Tibial nerve (tissue), 4 donors: ENCODE measurements around the gene CFAP99. TPM values are rescaled to one million over a fixed set of nuclear protein-coding genes. Genes with fewer than 3 reads are reported as not detected.

Experiments used
- DNase-seq, 2 donors: peaks; one replicate each; pipeline ENCODE4 v3.0.0-alpha.2; 2019; ENCODE audit warnings: low spot score in 2 of 2
- H3K27ac ChIP-seq, 4 donors: fragments of 200-600 bp; sonication (generic) in 3 of 4; one replicate each; pipeline ENCODE4 v1.5.1; 2017 to 2019; ENCODE audit warnings: mild to moderate bottlenecking in 1 of 4
- H3K27me3 ChIP-seq, 2 donors: fragments of 200-600 bp; sonication (generic) in 1 of 2; one replicate each; pipeline versions ENCODE4 v1.5.1 to v1.6.0; 2017 to 2019
- H3K36me3 ChIP-seq, 3 donors: fragments of 200-600 bp; sonication (generic); one replicate each; pipeline ENCODE4 v1.5.1; 2018 to 2019
- H3K4me1 ChIP-seq, 4 donors: fragments of 200-600 bp; sonication (generic) in 3 of 4; one replicate each; pipeline ENCODE4 v1.5.1; 2017 to 2019
- H3K4me3 ChIP-seq, 4 donors: fragments of 200-600 bp; sonication (generic) in 3 of 4; one replicate each; pipeline ENCODE4 v1.5.1; 2017 to 2019; ENCODE audit warnings: mild to moderate bottlenecking in 1 of 4, moderate library complexity in 1 of 4
- H3K9me3 ChIP-seq, 4 donors: fragments of 200-600 bp; sonication (generic) in 3 of 4; one replicate each; pipeline ENCODE4 v1.5.1; 2017 to 2019
- EP300 ChIP-seq, 2 donors: sonication (generic); formaldehyde crosslinking; IDR thresholded peaks; one replicate each; pipeline ENCODE4 v1.6.1; 2017; ENCODE audit warnings: antibody characterized with exemption in 2 of 2, mild to moderate bottlenecking in 1 of 2
- POLR2A ChIP-seq, 2 donors: fragments of 450-650 bp; IDR thresholded peaks; one replicate each; pipeline ENCODE4 v1.6.1; 2017; ENCODE audit warnings: antibody characterized with exemption in 2 of 2, mild to moderate bottlenecking in 2 of 2, moderate library complexity in 2 of 2
- WGBS, 2 donors: methylation state at CpG; one replicate each; pipeline ENCODE4 v1.1.5; 2018; 5-methylcytosine and 5-hydroxymethylcytosine counted together
- total RNA-seq, 4 donors: library from RNA; depleted of rRNA; stranded (reverse); fragments of >200 nt; gene quantifications; one replicate each; pipeline ENCODE4 v1.1.0, GENCODE V29; 2016
- TF ChIP-seq, protein P1 (sequence below), 5 experiments: fragments of 200-600 bp in 3 of 5; fragments of 450-650 bp in 2 of 5; sonication (generic) in 3 of 5; IDR thresholded peaks; one replicate each; pipeline ENCODE4 v1.5.1; 2016 to 2019; ENCODE audit warnings: antibody characterized with exemption in 5 of 5, mild to moderate bottlenecking in 3 of 5, moderate library complexity in 2 of 5

Gene CFAP99
- total RNA-seq, 4 donors from 2014 or later, result not detected

GRCh38 chr4:2449051-2449450 is 30.3 kb downstream of the CFAP99 start:
- no peaks in the 10 kb centered on the region for H3K9me3 ChIP-seq
- no peak overlapping the region for H3K27ac ChIP-seq
- H3K27me3 ChIP-seq, result no peaks in the 10 kb centered on the region
- H3K36me3 ChIP-seq, result no peaks in the 10 kb centered on the region
- TF ChIP-seq POLR2A (IDR thresholded peaks at IDR 0.05), result no peak
- no peak for TF ChIP-seq EP300 (IDR thresholded peaks at IDR 0.05)
- TF ChIP-seq, protein P1, sequence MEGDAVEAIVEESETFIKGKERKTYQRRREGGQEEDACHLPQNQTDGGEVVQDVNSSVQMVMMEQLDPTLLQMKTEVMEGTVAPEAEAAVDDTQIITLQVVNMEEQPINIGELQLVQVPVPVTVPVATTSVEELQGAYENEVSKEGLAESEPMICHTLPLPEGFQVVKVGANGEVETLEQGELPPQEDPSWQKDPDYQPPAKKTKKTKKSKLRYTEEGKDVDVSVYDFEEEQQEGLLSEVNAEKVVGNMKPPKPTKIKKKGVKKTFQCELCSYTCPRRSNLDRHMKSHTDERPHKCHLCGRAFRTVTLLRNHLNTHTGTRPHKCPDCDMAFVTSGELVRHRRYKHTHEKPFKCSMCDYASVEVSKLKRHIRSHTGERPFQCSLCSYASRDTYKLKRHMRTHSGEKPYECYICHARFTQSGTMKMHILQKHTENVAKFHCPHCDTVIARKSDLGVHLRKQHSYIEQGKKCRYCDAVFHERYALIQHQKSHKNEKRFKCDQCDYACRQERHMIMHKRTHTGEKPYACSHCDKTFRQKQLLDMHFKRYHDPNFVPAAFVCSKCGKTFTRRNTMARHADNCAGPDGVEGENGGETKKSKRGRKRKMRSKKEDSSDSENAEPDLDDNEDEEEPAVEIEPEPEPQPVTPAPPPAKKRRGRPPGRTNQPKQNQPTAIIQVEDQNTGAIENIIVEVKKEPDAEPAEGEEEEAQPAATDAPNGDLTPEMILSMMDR (IDR thresholded peaks at IDR 0.05), result no peak
- no peaks in the 10 kb centered on the region for H3K4me1 ChIP-seq
- no peak for DNase-seq
- WGBS, 2 donors, result 89 to 91% methylated on average over 9 to 11 of the region's 11 CpGs
- no peak overlapping the region for H3K4me3 ChIP-seq

GRCh38 chr4:2449511-2450392 is 31.0 kb downstream of the CFAP99 start:
- TF ChIP-seq, protein P1 (IDR thresholded peaks at IDR 0.05), result no peak
- no peak for TF ChIP-seq POLR2A (IDR thresholded peaks at IDR 0.05)
- TF ChIP-seq EP300 (IDR thresholded peaks at IDR 0.05), result no peak
- Histone ChIP-seq H3K4me3 (no peak overlapping the region), H3K9me3 (no peaks in the 10 kb centered on the region), H3K27ac (no peak overlapping the region), H3K4me1 (no peaks in the 10 kb centered on the region), H3K36me3 (no peaks in the 10 kb centered on the region), H3K27me3 (no peaks in the 10 kb centered on the region)
- no peak for DNase-seq
- WGBS, 2 donors, result 87 to 91% methylated on average over 23 to 27 of the region's 27 CpGs

- no peak for DNase-seq
- 72 to 88% methylated on average over 11 to 13 of the region's 16 CpGs for WGBS, 2 donors
- Histone ChIP-seq H3K27me3 (no peaks in the 10 kb centered on the region), H3K9me3 (no peaks in the 10 kb centered on the region), H3K4me1 (no peaks in the 10 kb centered on the region), H3K36me3 (no peaks in the 10 kb centered on the region), H3K4me3 (no peak overlapping the region), H3K27ac (no peak overlapping the region)
- no peak for TF ChIP-seq POLR2A (IDR thresholded peaks at IDR 0.05)
- TF ChIP-seq EP300 (IDR thresholded peaks at IDR 0.05), result no peak
- TF ChIP-seq, protein P1 (IDR thresholded peaks at IDR 0.05), result no peak
Measured at GRCh38 chr4:2450394-2451035, 31.8 kb downstream of the CFAP99 start.

DNA sequence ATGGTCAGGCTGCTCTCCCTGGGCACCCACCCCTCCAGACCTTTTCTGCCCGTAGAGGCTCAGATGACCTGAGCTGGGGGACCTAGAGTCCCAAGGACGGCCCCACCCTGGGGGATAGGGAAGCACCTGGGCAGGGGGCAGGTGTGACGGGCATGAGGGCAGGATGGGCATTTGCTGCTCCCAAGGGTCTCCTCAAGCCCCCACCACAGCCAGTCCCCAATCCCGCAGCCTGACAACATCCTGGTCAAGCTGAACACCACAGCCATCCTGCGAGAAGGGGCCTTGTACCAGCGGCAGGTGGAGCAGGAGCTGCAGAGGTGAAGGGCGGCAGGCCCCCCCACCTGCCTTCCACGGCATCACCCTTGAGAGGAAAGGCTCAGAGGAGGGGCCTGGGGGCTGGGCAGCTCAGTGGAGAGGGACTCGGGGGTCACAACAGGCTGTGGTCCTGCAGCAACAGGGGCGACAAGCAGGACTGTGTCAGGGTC is 32.3 kb downstream of the CFAP99 start:
- Histone ChIP-seq H3K36me3 (no peaks in the 10 kb centered on the region), H3K27ac (no peak overlapping the region), H3K27me3 (no peaks in the 10 kb centered on the region), H3K9me3 (no peaks in the 10 kb centered on the region), H3K4me1 (no peaks in the 10 kb centered on the region), H3K4me3 (no peak overlapping the region)
- no peak for DNase-seq
- WGBS, 2 donors, result 77 to 85% methylated on average over 10 of the region's 10 CpGs
- TF ChIP-seq, protein P1 (IDR thresholded peaks at IDR 0.05), result no peak
- TF ChIP-seq EP300 (IDR thresholded peaks at IDR 0.05) (no peak), POLR2A (IDR thresholded peaks at IDR 0.05) (no peak)
